Stimulated activated naive CD4-positive, alpha-beta T cell treated with Interleukin-2 at 50 U/mL for 16 hours (primary cell): ENCODE data around the gene TTYH3.

Source experiments
- DNase-seq: peaks from one replicate; lab custom pipeline; 2025; lab: John Stamatoyannopoulos, UW

TTYH3 gene

DNA sequence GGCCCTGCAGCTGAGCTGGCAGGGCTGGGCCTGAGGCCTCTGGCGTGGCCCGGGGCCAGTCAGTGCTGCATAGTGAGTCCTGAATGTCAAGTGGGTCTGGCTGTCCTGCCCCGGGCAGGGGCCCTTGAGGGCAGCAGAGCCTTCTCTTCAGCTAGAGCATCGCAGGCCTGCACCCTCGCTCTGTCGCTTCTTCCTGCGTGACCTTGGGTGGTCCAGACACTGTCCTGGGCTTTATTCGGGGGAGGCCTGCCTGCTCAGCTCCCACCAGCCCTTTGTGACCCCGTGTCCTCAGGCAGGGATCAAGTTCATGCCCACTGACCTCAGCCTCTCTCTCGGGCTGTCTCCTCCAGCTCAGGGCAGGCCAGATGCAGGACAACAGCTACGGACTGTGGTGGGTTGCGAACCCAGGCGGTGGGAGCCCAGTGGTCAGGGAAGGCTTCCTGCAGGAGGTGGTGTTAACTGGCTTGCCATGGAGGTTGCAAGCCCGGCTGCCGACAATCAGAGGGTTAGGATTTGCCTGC is 3.4 kb downstream of the TTYH3 start:
- no peak for DNase-seq

- no peak for DNase-seq
Observed at GRCh38 chr7:2635810-2636701, 4.3 kb downstream of the TTYH3 start.

DNA sequence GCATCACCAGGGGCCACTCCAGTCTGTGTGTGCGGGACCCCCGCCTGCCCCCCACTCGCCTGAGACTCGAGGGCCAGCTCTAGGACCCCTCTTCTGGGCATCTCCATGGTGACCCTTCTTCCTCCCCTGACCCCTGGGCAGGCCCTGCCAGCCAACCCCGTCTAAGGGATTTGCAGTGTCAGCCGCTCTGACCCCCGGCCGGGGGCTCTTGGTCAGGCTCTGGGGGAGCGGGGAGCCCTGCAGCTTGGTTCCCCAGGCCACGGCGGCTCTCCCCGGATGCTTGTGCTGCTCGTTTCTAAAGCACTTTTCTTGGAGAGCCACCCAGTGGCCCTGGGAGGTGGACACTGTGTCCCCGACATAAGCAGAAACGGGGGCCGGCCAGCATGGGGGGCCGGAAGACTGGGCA is 5.3 kb downstream of the TTYH3 start:
- no peak for DNase-seq

GRCh38 chr7:2637505-2638223 is 5.9 kb downstream of the TTYH3 start:
- no peak for DNase-seq

DNA sequence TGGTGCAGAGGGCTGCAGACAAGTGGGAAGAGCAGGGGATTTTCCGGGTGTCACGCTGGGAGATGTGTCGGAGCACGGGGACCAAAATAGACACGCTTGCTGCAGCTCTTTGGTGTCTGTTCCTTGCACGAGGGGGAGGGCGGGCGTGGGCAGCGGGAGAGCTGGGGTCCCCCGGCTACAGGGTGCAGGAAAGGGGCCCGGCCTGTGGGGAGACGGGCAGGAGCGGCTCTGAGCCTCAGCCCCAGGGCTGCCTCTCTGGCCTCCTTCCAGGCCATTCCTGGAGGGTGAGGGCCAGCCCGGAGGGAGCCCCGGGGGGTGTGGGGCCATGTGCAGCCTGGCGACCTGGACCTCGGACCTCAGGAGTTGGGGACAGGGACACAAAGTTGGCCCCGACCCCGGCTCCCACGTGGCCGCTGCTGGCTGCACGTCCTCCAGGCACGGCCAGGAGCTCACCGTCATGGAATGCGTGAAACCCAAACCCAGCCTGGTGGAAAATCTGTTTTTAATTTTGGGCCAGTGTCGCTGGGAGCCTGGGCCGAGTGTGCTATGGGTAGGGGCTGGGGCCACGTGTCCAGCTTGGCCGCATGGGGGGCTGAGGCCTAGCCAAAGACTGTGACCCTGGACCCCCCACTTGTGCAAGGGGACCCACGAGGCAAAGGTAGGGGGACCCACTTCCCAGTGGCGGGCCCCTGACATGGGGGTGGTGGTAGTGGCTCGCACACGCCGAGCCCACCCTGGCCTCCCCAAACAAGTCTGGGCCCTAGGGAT is 6.6 kb downstream of the TTYH3 start:
- no peak for DNase-seq

- DNase-seq: no peak
Observed at GRCh38 chr7:2639181-2639681, 7.4 kb downstream of the TTYH3 start.

- no peak for DNase-seq
Observed at GRCh38 chr7:2639695-2640481, 8.1 kb downstream of the TTYH3 start.

- no peak for DNase-seq
Observed at GRCh38 chr7:2640482-2640830, 8.7 kb downstream of the TTYH3 start.

DNA sequence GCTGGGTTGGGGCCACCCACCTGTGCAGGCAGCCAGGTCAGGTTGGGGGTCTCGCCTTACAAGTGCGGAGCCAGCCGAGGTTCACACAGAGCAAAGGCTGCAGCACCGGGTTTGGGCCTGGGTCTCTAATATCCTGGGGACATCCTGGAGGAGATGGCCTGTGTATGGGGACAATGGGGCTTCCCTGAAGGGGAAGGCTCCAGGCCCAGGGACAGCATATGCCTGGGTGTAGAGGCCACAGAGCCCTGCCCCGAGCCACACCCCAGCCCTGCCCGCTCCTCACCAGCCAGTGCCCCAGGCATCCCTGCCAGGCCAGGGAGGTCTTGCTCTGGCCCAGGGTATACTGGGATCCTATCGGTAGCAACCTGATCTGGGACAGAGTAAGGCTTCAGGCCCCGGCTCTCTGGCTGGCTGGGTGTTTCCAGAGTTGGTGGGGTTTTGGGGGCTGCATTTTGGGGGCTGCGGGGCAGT is 9.1 kb downstream of the TTYH3 start:
- DNase-seq: no peak

- no peak for DNase-seq
Observed at GRCh38 chr7:2641406-2642393, 9.9 kb downstream of the TTYH3 start.

DNA sequence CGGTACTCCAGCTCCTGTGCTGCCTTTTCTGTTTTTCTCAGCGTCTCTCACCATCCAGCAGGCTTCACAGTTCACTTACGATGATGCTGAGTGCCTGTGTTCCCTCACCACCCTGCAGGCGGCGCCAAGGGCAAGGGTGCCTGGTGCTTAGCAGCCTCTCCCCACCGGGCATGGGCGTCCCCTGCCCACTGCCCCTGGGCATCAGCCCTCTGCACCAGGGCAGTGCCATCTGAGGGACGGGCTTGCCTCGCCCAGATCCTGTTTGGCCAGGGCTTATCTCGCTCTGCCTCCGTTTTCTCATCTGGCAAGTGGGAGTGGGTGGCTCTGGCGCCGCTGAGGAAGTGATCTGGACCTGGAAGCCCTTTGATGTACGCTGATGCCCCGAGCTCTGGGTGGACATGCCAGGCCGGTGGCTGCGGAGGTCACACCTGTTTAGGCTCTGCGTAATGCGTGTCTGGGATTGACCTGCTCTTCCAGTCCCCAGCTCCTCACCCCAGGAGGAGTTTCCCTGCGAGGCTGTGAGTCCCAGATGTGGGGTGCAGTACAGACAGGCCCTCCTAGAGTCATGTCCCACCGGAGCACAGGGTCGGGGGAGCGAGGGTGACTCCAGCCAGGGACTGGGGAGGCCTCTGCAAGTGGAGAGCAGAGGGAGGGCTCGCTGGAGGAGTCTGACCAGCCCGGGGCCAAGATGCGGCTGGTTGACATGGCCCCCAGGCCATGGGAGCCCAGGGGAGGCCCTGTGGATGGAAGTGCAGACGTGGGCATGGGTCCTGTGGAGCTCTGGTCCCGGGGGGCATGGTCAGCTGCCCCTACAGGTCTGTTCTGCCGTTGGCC is 11.8 kb downstream of the TTYH3 start:
- no peak for DNase-seq

- no peak for DNase-seq
Observed at GRCh38 chr7:2644220-2644561, 12.4 kb downstream of the TTYH3 start.

- no peak for DNase-seq
Observed at GRCh38 chr7:2644562-2645273, 12.9 kb downstream of the TTYH3 start.

DNA sequence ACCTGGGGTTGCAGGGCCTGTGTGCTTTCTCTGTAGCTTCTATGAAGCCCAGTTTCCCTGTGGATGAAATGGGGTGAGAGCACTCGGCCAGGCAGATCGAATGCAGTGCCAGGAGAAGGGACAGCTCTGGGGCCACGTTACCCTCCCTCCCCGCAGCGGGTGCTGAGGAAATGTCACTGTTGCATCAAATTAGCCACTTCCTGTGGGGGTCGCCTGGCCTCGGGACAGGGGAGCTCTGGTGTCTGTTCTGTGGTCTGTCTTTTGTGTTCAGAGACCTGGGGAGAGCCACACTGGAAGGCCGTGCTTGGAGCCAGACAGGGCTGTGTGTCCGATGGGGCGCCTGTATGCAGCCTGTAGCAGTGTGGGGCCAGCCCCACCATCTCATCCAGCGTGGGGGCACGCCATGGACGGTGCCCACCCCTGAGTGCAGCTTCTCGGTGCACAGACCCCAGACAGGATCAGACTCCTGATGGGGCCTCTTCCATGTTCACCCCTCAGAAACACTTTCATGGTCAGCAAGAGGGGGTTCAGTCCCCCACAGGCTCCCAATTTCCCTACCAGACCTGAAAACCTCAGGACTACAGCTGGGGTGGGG is 13.6 kb downstream of the TTYH3 start:
- peak; percentile 5 for DNase-seq

DNA sequence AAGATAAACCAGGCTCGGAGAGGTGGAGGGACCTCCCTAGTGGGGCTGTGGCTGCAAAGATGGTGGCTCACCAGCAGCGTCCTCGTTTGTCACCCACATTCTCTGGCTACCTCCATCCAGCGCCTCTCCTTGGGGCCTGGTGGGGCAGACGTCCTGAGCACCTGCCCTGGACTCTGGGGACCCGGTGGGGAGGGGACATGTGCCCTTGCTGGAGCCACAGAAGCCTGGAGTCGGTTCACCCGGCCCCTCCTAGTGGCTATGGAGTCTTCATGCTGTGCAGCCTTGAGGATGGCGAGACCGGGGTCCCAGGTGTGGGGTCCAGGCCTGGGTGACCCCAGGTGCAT is 14.5 kb downstream of the TTYH3 start:
- no peak for DNase-seq

GRCh38 chr7:2646680-2647571 is 15.1 kb downstream of the TTYH3 start:
- DNase-seq: no peak

GRCh38 chr7:2647594-2648172 is 15.9 kb downstream of the TTYH3 start:
- DNase-seq: no peak
